Fibroblast of skin of right quadriceps (primary cell): ENCODE results near the gene MSTO1.
"Not testable (repeated sequence)": the region's sequence is repeated elsewhere in the genome, so short reads cannot be mapped to it uniquely, and the experiment has no call there.

Experiments used
- DNase-seq: peaks from one replicate; pipeline ENCODE4 v3.0.0-alpha.2; 2013

MSTO1 gene

GRCh38 chr1:155609515-155610256, at the start of gene MSTO1:
Gene MSTO1 (plus strand): TSS chr1:155610218. CDS start chr1:155610249, 31 bp downstream.
- DNase-seq = peak; percentile 98

GRCh38 chr1:155561779-155562580, 48.0 kb upstream of the MSTO1 start:
- peak; percentile 2 for DNase-seq

DNA sequence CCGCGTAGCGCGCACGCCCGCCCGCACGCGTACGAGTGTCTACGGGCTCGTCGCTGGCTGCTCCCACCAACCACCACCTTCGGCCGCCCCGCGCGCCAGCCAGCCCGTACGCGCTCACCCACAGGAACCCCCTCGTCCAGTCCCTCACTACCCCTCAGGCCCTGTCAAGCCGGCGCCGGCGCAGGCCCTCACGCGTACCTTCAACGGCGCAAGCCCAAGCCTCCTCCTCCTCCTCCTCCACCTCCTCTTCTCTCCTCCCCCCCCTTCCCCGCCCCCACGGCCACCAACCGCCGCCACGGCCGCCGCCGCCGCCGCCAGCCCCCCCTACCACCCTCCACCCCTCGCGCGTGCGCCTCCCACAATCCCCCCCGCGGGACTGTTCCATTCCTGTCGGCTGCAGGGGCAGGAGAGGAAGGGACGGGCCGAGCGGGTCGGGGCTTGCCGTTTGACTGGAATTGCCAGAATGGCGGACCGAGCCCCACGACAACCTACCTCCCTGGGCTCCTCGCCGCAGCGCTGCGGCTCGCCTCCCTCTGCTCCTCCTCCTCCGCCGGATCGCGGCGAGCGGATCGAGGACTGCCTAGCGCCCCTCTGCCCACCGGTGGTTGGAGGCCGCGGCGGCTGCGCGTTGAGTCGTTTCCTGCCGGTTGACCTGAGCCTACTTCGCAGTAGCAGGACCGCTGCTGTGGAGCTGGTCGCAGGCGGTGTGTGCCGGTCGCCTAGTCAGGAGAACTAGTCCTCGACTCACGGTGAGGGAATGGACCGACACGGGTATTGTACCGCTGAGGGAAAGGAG, 47.2 kb upstream of the MSTO1 start, which contains the start of gene ASH1L:
Gene ASH1L (minus strand): TSS at position 223 of the 796 bp plus-strand sequence. CDS start 41,284 bp downstream, outside the sequence.
- peak; percentile 95 for DNase-seq

DNA sequence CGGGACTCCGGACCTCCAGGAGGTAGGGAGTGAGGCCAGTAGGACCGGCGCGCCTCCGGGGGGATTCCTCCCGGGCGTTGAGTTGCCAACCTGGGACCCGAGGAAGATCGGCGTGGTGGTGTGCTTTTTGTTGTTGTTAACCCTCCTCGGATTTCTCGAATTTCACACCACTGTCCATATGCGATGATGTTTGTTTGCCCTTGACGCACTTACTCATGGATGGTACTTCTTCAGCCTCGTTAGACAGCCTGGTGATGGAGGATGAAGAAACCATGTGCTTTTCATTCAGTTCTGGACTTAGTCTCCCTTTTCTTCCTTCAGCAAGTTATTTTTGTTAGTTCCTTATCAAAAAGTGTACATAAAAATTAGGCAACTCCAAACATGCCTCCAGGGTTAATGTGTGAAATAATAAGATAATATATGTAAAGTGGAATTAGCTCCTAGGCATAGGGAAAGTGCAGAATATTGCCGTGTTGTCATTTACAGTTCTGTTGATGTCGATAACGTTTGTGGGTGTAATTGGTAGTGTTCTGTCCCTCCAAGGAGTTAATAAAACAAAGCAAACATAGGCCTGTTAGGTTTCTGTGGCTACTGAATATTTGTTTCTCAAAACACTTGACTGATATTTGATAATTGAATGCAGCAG, 46.5 kb upstream of the MSTO1 start:
- peak; percentile 1 for DNase-seq

- peak; percentile 7 for DNase-seq
These were observed 39.9 kb upstream of the MSTO1 start for GRCh38 chr1:155569988-155570592.

GRCh38 chr1:155570593-155570990, 39.4 kb upstream of the MSTO1 start:
- DNase-seq = no peak

- DNase-seq = no peak
These were observed 35.9 kb upstream of the MSTO1 start for GRCh38 chr1:155574077-155574476.

DNA sequence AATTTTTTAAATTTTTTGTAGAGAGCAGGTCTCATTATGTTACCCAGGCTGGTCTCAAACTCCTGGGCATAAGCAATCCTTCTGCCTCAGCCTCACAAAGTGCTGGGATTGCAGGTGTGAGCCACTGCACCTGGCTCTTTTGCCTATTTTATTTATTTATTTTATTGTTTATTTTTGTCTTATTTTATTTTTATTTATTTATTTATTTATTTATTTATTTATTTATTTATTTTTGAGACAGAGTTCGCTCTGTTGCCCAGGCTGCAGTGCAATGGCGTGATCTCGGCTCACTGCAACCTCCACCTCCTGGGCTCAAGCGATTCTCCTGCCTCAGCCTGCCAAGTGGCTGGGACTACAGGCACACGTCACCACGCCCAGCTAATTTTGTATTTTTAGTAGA, 34.4 kb upstream of the MSTO1 start:
- DNase-seq = not testable (repeated sequence)

- DNase-seq = not testable (repeated sequence)
These were observed 26.2 kb upstream of the MSTO1 start for GRCh38 chr1:155583846-155584245.

DNA sequence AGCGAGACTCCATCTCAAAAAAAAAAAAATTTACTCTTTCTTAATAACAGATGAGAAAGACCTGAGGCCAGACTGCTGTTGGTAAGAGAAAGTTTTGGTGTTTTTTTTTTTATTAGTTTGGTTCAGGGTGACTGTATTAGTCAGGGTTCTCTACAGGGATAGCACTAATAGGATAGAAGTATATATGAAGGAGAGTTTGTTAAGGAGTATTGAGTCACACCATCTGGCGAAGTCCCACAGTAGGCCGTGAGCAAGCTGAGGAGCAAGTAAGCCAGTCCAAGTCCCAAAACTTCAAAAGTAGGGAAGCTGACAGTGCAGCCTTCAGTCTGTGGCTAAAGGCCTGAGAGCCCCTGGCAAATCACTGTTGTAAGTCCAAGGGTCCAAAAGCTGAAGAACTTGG, 20.7 kb upstream of the MSTO1 start:
- DNase-seq = not testable (repeated sequence)

GRCh38 chr1:155590516-155591247, 19.3 kb upstream of the MSTO1 start:
- not testable (repeated sequence) for DNase-seq

- peak; percentile 63 for DNase-seq
These were observed 18.2 kb upstream of the MSTO1 start for GRCh38 chr1:155591770-155592169.

DNA sequence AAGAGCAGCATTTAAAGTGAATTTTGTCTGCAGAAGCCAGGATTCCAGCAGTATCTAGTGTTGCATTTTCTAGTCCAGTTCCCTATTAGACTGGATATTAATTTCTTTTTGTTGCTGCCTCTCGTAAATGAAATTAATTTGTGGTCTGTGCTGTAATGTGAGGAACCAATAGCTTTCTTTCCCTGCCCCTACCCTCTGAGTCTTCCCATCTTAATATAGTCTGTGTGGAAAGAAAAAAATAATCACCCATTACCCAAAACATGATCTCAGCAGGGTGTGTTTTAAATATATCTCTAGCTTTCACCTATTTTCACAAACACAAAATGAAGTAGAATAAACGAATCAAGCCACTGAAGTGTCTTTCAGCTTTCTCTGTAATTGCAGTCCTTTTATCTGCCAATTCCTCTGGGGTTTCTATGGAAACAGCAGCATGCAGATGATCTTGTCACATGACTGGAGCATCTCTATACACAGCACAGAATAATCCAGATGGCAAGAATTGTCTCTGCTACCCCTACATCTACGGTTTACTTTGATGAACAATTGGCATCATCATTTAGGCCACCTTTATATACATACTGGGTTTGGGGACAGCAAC, 14.0 kb upstream of the MSTO1 start:
- DNase-seq = not testable (repeated sequence)

- no peak for DNase-seq
These were observed 13.2 kb upstream of the MSTO1 start for GRCh38 chr1:155596864-155597263.

GRCh38 chr1:155598842-155599331, 11.1 kb upstream of the MSTO1 start:
- peak; percentile 31 for DNase-seq

- DNase-seq = not testable (repeated sequence)
These were observed 10.0 kb upstream of the MSTO1 start for GRCh38 chr1:155599828-155600572.

- no peak for DNase-seq
These were observed 2.3 kb upstream of the MSTO1 start for GRCh38 chr1:155607708-155608107.

DNA sequence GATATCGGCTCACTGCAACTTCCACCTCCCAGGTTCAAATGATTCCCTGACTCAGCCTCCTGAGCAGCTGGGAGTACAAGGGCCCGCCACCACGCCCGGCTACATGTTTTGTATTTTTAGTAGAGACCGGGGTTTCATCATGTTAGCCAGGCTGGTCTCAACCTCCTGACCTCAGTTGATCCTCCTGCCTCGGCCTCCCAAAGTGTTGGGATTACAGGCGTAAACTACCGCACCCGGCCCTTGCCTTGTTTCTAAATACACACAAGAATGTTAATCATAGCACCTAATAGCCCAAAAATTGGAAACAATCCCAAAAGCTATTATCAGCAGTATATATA, 1.2 kb upstream of the MSTO1 start:
- DNase-seq = no peak

- not testable (repeated sequence) for DNase-seq
These were observed 234 bp downstream of the MSTO1 start for GRCh38 chr1:155610257-155610647.

- not testable (repeated sequence) for DNase-seq
These were observed 3.2 kb downstream of the MSTO1 start for GRCh38 chr1:155613226-155613625.
